NCI-H1092 (cell line): ENCODE measurements around the gene GRID2.

Source experiments
- DNase-seq: peaks from one replicate; lab custom pipeline; 2025; lab: John Stamatoyannopoulos, UW

GRID2 gene

DNA sequence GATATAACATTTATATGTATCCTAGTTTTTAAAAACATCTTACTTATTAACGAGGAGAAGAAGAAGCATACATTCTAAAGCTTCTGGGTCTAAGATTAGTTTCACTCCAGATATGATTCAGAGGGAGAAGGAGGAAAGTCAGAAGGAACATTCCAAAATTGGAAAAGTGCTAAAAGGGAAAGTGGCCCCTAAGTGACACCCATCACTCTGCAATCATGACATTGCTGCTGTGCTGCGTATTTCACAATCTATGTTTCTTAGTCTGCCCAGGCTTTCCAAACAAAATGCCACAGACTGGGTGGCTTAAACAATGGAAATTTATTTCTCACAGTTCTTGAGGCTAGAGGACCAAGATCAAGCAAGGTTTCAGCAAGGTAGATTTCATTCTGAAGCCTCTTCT lies 1452.3 kb downstream of the GRID2 start:
- no peak for DNase-seq

- DNase-seq, result no peak
Observed at GRCh38 chr4:93759506-93759905, 1455.7 kb downstream of the GRID2 start.

- DNase-seq, result no peak
Observed at GRCh38 chr4:93760284-93760683, 1456.5 kb downstream of the GRID2 start.

GRCh38 chr4:93761286-93761685 lies 1457.5 kb downstream of the GRID2 start:
- DNase-seq, result no peak

DNA sequence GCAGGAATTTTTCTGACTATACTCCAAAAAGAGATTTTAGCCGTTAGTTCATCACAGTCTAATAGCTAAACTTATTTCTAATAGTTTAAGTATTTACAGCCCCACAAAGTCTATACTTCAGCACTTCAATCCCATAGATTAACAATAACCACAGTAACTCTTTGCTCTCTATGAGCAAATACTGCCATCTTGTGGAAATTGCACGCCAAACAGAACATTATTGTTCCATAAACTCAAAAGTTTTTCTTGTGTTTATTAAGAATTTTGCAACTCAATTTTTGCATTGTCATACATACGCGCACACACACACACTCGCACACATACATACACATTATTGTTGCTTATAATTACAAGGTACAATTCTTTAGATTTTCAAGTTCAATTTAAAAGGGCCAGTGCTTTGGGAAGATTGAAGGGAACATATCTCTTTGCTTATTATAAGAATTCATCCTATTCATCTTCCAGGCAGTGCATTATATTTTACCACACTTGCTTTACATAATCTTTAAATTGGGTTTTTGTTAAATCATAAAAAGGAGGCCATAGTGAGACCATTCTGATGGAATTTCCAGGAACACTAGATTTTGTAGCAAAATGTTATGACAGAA lies 1461.0 kb downstream of the GRID2 start:
- DNase-seq, result peak; percentile 4

DNA sequence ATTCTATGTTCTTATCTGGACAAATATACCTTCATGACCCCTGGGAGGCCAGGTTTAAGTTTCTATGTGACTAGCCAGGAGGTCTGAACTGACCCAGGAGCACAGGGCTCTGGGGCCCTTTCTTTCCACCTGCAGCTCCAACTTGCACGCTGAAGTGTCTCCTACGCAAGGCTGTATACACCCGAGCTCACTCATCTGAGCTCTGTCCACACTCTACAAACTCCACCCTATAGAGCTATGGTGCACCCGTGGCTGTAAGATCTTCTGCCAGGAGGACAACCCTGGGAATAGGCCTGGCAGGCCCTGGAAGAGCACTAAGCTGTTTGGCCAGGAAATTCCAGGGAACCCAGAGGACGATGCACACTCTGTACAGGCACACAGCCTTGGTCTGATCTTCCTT lies 1464.2 kb downstream of the GRID2 start:
- no peak for DNase-seq

DNA sequence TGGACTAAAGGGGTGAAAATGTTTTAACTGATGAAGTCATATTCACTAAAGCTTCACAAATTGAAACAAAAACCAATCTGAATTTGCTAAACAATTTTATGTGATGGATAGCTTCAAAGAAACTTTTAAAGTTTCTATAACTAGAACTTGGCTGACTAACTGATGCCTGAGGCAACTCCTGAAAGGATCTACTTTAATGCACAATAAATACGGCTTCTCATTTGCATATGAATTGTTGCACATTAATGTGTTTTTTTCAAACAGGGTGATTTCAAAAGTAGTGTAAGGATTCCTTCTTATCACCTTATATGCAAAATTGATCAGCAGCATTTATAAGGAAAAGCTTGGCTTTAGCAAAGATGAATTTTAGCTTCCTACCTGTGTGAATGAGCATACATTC lies 1466.4 kb downstream of the GRID2 start:
- DNase-seq, result no peak

DNA sequence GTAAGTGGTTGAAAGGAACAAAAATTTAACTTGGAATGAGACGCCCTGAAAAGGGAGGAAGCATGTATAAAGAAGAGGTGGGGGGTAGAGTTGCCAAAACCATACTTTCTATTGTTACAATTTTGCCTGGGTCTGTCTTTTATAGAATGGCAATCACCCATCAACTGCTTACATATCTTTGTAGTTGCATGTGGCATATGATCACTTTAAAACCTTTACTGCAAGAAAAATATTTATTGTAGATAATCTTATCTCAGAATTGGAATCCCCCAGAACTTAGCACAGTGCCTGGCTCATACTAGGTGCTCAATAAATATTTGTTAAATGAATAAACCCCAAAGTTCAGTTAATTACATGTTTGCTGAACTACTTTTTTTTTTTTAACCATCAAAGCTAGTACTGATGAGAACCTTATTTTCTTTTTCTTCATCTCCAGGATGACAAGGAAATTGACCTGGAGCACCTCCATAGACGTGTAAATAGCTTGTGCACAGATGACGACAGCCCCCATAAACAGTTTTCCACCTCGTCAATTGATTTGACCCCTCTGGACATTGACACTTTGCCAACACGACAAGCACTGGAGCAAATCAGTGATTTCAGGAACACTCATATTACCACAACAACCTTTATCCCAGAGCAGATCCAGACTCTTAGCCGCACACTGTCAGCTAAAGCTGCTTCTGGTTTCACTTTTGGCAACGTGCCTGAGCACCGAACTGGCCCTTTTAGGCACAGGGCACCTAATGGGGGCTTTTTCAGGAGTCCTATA lies 1468.1 kb downstream of the GRID2 start:
- no peak for DNase-seq

GRCh38 chr4:93772858-93773257 lies 1469.1 kb downstream of the GRID2 start:
- no peak for DNase-seq

- no peak for DNase-seq
Observed at GRCh38 chr4:93775551-93775950, 1471.8 kb downstream of the GRID2 start.

- no peak for DNase-seq
Observed at GRCh38 chr4:93776386-93777080, 1472.8 kb downstream of the GRID2 start.

DNA sequence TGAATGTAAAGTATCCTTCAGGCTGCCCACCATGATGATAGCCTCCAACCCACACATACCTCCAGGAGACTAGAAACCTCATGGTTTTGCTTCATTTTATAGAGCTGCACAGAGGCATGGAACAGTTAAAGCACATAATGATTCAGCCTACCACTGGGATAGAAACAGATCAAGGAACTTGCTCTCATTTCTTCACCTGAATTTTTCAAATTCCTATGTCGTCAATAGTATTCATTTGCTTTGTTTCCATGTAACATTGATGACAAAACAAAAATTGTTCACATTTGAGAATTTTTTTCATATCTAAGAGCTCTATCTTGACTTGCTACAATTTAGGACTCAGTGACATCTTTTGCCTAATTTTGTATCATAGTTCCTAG lies 1473.3 kb downstream of the GRID2 start:
- no peak for DNase-seq

GRCh38 chr4:93779228-93779627 lies 1475.5 kb downstream of the GRID2 start:
- no peak for DNase-seq

DNA sequence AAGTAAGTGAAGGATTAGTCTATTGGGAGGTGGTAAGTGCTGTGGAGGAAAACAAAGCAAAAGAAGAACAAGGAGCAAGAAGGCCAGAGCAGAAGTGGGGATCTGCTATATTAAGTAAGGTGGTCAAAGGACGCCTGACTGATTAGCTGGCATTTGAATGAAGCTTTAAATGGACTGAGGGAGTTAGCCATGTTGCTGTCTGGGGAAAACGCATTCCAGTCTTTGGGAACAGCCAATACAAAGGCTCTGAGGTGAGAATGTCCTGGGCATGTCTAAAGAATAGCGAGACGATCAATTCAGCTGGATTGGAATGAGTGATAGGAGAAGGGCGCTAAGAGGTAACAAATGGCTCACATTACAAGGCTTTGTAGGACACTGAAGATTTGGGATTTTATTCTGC lies 1476.3 kb downstream of the GRID2 start:
- no peak for DNase-seq

GRCh38 chr4:93781198-93781597 lies 1477.4 kb downstream of the GRID2 start:
- DNase-seq, result no peak

DNA sequence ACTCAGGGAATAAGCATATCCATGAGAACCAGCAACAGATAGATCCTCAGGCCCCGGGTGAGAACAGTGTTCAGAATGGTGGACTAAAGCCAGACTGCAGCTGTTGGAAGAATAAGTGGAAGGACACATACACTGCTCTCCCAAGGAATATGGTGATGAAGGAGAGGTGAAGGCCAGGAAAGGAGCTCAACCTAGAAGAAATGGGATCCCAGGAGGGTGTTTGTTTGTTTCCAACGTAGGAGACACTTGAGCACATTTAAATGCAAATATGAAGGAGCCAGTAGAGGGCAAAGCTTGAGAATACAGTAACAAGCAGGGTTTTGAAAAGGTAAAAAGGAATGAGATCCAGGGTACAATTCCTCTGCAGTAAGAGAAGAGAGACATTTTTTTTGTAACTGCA lies 1482.4 kb downstream of the GRID2 start:
- DNase-seq, result no peak

- DNase-seq, result no peak
Observed at GRCh38 chr4:93788712-93789111, 1484.9 kb downstream of the GRID2 start.

GRCh38 chr4:93791570-93792195 lies 1487.9 kb downstream of the GRID2 start:
- DNase-seq, result no peak

DNA sequence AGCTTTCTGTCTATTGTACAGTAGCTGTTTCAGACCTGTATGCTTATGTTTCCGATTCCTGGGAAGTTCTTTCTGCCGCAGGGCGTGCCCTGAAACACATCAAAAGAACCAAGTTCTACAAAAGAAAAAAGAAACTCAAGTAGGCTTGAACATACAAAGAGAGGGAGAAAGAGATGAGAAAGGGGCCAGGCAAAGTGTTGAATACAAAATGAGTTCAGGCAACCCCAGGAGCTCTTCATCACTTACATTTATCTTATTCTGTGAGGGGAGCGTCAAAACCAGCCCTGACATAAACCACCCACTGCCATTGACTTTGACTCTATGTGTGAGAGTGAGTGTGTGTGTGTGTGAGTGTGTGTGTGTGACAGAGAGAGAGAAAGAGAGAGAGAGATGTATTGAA lies 1498.3 kb downstream of the GRID2 start:
- no peak for DNase-seq

DNA sequence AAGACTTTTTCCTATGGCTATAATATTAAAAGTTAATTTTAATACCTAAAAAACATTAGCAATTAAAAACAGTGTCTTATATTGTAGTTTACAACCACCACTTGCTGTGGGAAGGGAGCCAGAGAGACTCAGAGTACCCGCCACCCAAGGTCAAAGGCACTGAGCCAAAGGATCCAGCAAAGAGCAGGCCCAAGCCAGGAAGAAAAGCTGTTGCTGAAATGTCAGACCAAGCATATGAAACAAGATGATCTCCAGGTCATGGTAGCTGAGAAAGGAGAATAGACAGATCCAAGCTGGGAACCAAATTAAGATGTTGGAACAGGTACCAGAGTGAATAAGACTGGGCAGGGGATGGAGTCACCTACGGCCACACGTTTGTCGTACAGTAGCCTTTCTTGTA lies 1506.0 kb downstream of the GRID2 start:
- DNase-seq, result no peak

- no peak for DNase-seq
Observed at GRCh38 chr4:93810340-93810992, 1506.7 kb downstream of the GRID2 start.

- DNase-seq, result no peak
Observed at GRCh38 chr4:93813092-93813491, 1509.3 kb downstream of the GRID2 start.
